ENCODE data around the gene ARL3.

GRCh38 chr10:102678068-102678400, 36.2 kb downstream of the ARL3 start:
- no peak for TF ChIP-seq CTCF (conservative IDR thresholded peaks at IDR 0.05; ENCODE audit: low read depth in 2 of 2)
- no peak for TF ChIP-seq POLR2AphosphoS5 (IDR thresholded peaks at IDR 0.05; ENCODE audit: low read depth)
- no peak for TF ChIP-seq EZH2phosphoT487 (IDR thresholded peaks at IDR 0.05; ENCODE audit: unreplicated experiment)
- no peak for TF ChIP-seq EZH2 (IDR thresholded peaks at IDR 0.05; ENCODE audit: low read depth, unreplicated experiment)
- TF ChIP-seq REST (IDR thresholded peaks at IDR 0.05; ENCODE audit: unreplicated experiment) = no peak
- no peak for TF ChIP-seq ZNF331 (CRISPR knock-in tag; IDR thresholded peaks at IDR 0.05; ENCODE audit: low read depth)
- TF ChIP-seq ZNF114 (CRISPR knock-in tag; IDR thresholded peaks at IDR 0.05) = no peak
- TF ChIP-seq CREB1 (CRISPR knock-in tag; IDR thresholded peaks at IDR 0.05; ENCODE audit: low read depth) = no peak
